Nephron (organoid): ENCODE measurements around the gene HSFX3.

Experiments used
- H3K27ac Mint-ChIP-seq, 3 experiments: 2 replicates each; pipeline ENCODE4 v1.8.0; 2020; ENCODE audit warnings: mixed read lengths in 3 of 3, mild to moderate bottlenecking in 2 of 3, moderate library complexity in 1 of 3
- H3K27me3 Mint-ChIP-seq: 2 replicates; pipeline ENCODE4 v1.8.0; 2021; ENCODE audit warnings: low read depth, mild to moderate bottlenecking, moderate library complexity, mixed read lengths
- H3K36me3 Mint-ChIP-seq: 2 replicates; pipeline ENCODE4 v1.8.0; 2020; ENCODE audit warnings: low read depth, mixed read lengths
- H3K4me1 Mint-ChIP-seq: 2 replicates; pipeline ENCODE4 v1.8.0; 2020; ENCODE audit warnings: mixed read lengths
- H3K4me3 Mint-ChIP-seq, 3 experiments: 2 replicates each; pipeline ENCODE4 v1.8.0; 2020; ENCODE audit warnings: mild to moderate bottlenecking in 3 of 3, mixed read lengths in 3 of 3, moderate library complexity in 2 of 3
- H3K9me3 Mint-ChIP-seq: 2 replicates; pipeline ENCODE4 v1.8.0; 2020; ENCODE audit warnings: mixed read lengths
- TF ChIP-seq, protein P1 (sequence below), 3 experiments: fragments of 200-600 bp; sonication (generic); IDR thresholded peaks; one replicate each; pipeline ENCODE4 v1.5.0; 2021; ENCODE audit warnings: antibody characterized with exemption in 3 of 3; ENCODE audit not compliant: unreplicated experiment in 3 of 3

Gene HSFX3

DNA sequence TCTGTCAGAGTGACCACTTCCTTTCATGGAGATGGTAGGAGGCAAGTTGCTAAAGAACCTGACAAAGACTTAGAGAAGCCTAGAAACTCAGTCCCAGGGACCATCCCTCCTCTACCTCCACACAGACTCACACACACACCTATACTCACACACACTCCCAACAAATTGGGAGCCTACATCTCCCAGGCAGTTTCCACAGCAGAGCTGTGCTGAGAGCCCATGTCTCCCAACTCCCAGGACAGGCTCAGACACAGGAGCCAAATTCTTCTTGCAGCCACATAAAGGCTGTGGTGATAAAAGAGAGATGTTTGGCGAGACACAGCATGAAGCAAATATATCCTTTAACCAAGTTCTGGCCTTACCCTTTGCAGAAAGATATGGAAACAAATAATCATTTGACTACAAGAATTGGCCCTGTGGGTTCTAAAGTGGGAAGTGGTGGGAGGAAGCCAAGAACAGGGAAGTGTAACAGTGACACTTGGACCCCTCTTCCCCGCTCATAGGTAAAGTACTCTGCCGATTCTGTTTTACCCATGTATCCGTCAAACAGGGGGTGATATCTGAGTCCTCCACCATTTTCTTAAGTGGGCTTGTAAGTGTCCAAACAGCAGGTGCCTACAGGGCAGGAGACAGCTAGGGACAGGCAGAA is 33.6 kb downstream of the HSFX3 start:
- H3K27me3 Mint-ChIP-seq, result no peaks in the 10 kb centered on the region
- TF ChIP-seq, protein P1, sequence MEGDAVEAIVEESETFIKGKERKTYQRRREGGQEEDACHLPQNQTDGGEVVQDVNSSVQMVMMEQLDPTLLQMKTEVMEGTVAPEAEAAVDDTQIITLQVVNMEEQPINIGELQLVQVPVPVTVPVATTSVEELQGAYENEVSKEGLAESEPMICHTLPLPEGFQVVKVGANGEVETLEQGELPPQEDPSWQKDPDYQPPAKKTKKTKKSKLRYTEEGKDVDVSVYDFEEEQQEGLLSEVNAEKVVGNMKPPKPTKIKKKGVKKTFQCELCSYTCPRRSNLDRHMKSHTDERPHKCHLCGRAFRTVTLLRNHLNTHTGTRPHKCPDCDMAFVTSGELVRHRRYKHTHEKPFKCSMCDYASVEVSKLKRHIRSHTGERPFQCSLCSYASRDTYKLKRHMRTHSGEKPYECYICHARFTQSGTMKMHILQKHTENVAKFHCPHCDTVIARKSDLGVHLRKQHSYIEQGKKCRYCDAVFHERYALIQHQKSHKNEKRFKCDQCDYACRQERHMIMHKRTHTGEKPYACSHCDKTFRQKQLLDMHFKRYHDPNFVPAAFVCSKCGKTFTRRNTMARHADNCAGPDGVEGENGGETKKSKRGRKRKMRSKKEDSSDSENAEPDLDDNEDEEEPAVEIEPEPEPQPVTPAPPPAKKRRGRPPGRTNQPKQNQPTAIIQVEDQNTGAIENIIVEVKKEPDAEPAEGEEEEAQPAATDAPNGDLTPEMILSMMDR (IDR thresholded peaks at IDR 0.05; ENCODE audit: unreplicated experiment in 3 of 3), result no peak
- H3K36me3 Mint-ChIP-seq, result peaks cover 4% of the 10 kb centered on the region
- no peak overlapping the region for H3K4me3 Mint-ChIP-seq
- H3K27ac Mint-ChIP-seq, result no peak overlapping the region
- no peaks in the 10 kb centered on the region for H3K4me1 Mint-ChIP-seq
- peaks cover 20% of the 10 kb centered on the region for H3K9me3 Mint-ChIP-seq

DNA sequence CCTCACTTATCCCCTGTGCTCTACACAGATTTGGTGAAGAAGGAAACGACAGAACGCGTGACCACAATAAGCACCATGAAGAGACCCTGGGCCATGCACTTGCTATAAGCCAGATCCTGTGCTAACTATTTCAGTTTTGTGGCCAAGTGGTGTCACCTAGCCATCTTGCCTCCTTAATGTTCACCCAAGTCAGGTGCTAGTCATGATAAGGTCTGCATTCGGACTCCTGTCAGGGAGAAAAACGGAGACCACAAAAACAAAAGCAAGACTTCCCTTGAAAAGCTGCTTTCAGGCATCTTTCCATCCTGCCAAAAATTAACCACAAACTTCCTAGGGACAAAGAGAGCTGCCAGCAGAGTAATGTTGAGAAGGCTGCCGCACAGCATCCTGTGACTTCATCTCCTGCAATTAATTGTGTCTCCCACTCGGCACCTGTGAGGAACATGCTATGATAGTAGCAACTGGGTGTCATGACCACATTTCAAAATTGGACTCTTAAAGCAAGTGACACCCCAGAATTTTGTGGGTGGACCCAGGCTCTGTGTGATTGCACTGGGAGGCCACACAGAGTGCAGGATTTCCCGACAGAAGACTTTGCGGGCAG is 35.8 kb downstream of the HSFX3 start:
- peaks cover 5% of the 10 kb centered on the region for H3K4me1 Mint-ChIP-seq

GRCh38 chrX:149512225-149512885 is 37.4 kb downstream of the HSFX3 start:
- Mint-ChIP-seq H3K4me1 (peaks cover 5% of the 10 kb centered on the region), H3K36me3 (peaks cover 4% of the 10 kb centered on the region), H3K4me3 (no peak overlapping the region), H3K9me3 (peaks cover 11% of the 10 kb centered on the region), H3K27ac (no peak overlapping the region), H3K27me3 (peaks cover 5% of the 10 kb centered on the region)
- TF ChIP-seq, protein P1 (IDR thresholded peaks at IDR 0.05; ENCODE audit: unreplicated experiment in 3 of 3), result peak in 2 of 3 experiments; percentile 21 to 36

More for the DNA sequence above, 35.8 kb downstream of the HSFX3 start:
- Mint-ChIP-seq H3K4me3 (no peak overlapping the region), H3K36me3 (peaks cover 4% of the 10 kb centered on the region), H3K9me3 (peaks cover 17% of the 10 kb centered on the region), H3K27me3 (no peaks in the 10 kb centered on the region), H3K27ac (no peak overlapping the region)
- TF ChIP-seq, protein P1 (IDR thresholded peaks at IDR 0.05; ENCODE audit: unreplicated experiment in 3 of 3), result no peak

- TF ChIP-seq, protein P1 (IDR thresholded peaks at IDR 0.05; ENCODE audit: unreplicated experiment in 3 of 3), result no peak
- H3K36me3 Mint-ChIP-seq, result no peaks in the 10 kb centered on the region
- H3K4me3 Mint-ChIP-seq, result no peak overlapping the region
- H3K4me1 Mint-ChIP-seq, result peaks cover 5% of the 10 kb centered on the region
- H3K27me3 Mint-ChIP-seq, result peaks cover 5% of the 10 kb centered on the region
- H3K27ac Mint-ChIP-seq, result no peak overlapping the region
- H3K9me3 Mint-ChIP-seq, result peaks cover 7% of the 10 kb centered on the region
These were observed 38.6 kb downstream of the HSFX3 start for GRCh38 chrX:149511081-149511480.

GRCh38 chrX:149510386-149510785 is 39.3 kb downstream of the HSFX3 start:
- peaks cover 5% of the 10 kb centered on the region for H3K27me3 Mint-ChIP-seq
- no peaks in the 10 kb centered on the region for H3K36me3 Mint-ChIP-seq
- TF ChIP-seq, protein P1 (IDR thresholded peaks at IDR 0.05; ENCODE audit: unreplicated experiment in 3 of 3), result peak in 2 of 3 experiments; percentile 12 to 22
- no peak overlapping the region for H3K4me3 Mint-ChIP-seq
- H3K9me3 Mint-ChIP-seq, result peaks cover 8% of the 10 kb centered on the region
- H3K27ac Mint-ChIP-seq, result peak overlapping the region in 1 of 3 experiments; percentile 6
- peaks cover 10% of the 10 kb centered on the region for H3K4me1 Mint-ChIP-seq
